Keratinocyte (primary cell): ENCODE results near the gene AUNIP. TPM values are rescaled to one million over a fixed set of nuclear protein-coding genes. Genes with fewer than 3 reads are reported as not detected.

Experiments
- DNase-seq: peaks from one replicate; pipeline ENCODE4 v3.0.0-alpha.2; 2011; ENCODE audit warnings: low read depth, missing footprints, low spot score
- FAIRE-seq: peaks from 2 replicates; lab custom pipeline; 2011; peaks lifted over from hg19 to GRCh38; lab: Jason Lieb, UNC
- H2AFZ ChIP-seq: 2 replicates; pipeline ENCODE4 v1.6.0; 2012; ENCODE audit warnings: low read length, control low read depth, inconsistent platforms; ENCODE audit not compliant: control insufficient read depth
- H3K27ac ChIP-seq: 2 replicates; pipeline ENCODE4 v1.5.1; 2011; ENCODE audit warnings: low read length; ENCODE audit not compliant: control insufficient read depth, insufficient read depth
- H3K27me3 ChIP-seq: 3 replicates; pipeline ENCODE4 v1.6.0; 2011; ENCODE audit warnings: low read length; ENCODE audit not compliant: control insufficient read depth, insufficient read depth; ENCODE audit errors: extremely low read depth
- H3K36me3 ChIP-seq, 2 experiments: 2 replicates in 1 of 2; 3 replicates in 1 of 2; pipeline ENCODE4 v1.5.1; 2011; ENCODE audit warnings: low read length in 2 of 2, mild to moderate bottlenecking in 1 of 2; ENCODE audit not compliant: control insufficient read depth in 2 of 2, insufficient read depth in 2 of 2; ENCODE audit errors: extremely low read depth in 1 of 2
- H3K4me1 ChIP-seq: 3 replicates; pipeline ENCODE4 v1.5.1; 2011; ENCODE audit warnings: low read length; ENCODE audit not compliant: control insufficient read depth, insufficient read depth; ENCODE audit errors: extremely low read depth
- H3K4me2 ChIP-seq: 3 replicates; pipeline ENCODE4 v1.6.0; 2011; ENCODE audit warnings: low read depth, low read length; ENCODE audit not compliant: control insufficient read depth, insufficient read depth; ENCODE audit errors: extremely low read depth
- H3K4me3 ChIP-seq, 3 experiments: fragments of 200-600 bp in 1 of 3; sonication (generic) in 1 of 3; 2 replicates in 2 of 3; 3 replicates in 1 of 3; pipeline ENCODE4 v1.5.1; 2011 to 2016; ENCODE audit warnings: low read length in 3 of 3, mild to moderate bottlenecking in 3 of 3, control low read depth in 2 of 3, inconsistent platforms in 1 of 3, low read depth in 1 of 3, mixed read lengths in 1 of 3, mixed run types in 1 of 3, moderate library complexity in 1 of 3; ENCODE audit not compliant: control insufficient read depth in 2 of 3, insufficient read depth in 2 of 3; ENCODE audit errors: extremely low read depth in 1 of 3
- H3K79me2 ChIP-seq: 2 replicates; pipeline ENCODE4 v1.6.0; 2012; ENCODE audit warnings: low read length; ENCODE audit not compliant: control insufficient read depth, insufficient read depth
- H3K9ac ChIP-seq: 3 replicates; pipeline ENCODE4 v1.6.0; 2011; ENCODE audit warnings: low read length; ENCODE audit not compliant: control insufficient read depth, insufficient read depth; ENCODE audit errors: extremely low read depth
- H3K9me1 ChIP-seq: 3 replicates; pipeline ENCODE4 v1.6.0; 2011; ENCODE audit warnings: low read length; ENCODE audit not compliant: control insufficient read depth, insufficient read depth; ENCODE audit errors: extremely low read depth
- H3K9me3 ChIP-seq: 2 replicates; pipeline ENCODE4 v1.5.1; 2012; ENCODE audit warnings: low read depth, low read length; ENCODE audit not compliant: control insufficient read depth
- H4K20me1 ChIP-seq: 3 replicates; pipeline ENCODE4 v1.6.0; 2011; ENCODE audit warnings: low read length; ENCODE audit not compliant: control insufficient read depth, insufficient read depth; ENCODE audit errors: extremely low read depth
- CTCF ChIP-seq, 3 experiments: IDR thresholded peaks in 1 of 3; conservative IDR thresholded peaks in 1 of 3; optimal IDR thresholded peaks in 1 of 3; 2 replicates in 2 of 3; 3 replicates in 1 of 3; pipeline versions ENCODE3 to v1.5.1; 2011; ENCODE audit warnings: low read length in 3 of 3, mild to moderate bottlenecking in 3 of 3, moderate library complexity in 2 of 3, control low read depth in 1 of 3, inconsistent platforms in 1 of 3; ENCODE audit not compliant: insufficient read depth in 2 of 3; ENCODE audit errors: extremely low read depth in 1 of 3
- EZH2 ChIP-seq: IDR thresholded peaks from one replicate; pipeline ENCODE4 v1.6.1; 2012; ENCODE audit warnings: inconsistent platforms, mild to moderate bottlenecking, low read length, moderate library complexity
- dilution Hi-C: fragments of 300-500 bp; cut with MboI; formaldehyde crosslinking; loops from one replicate; pipeline ENCODE4 v1.7.0; 2020; ENCODE audit warnings: low sequenced_read_pairs; ENCODE audit not compliant: extremely low pct_ligation_motif_present
- polyA plus RNA-seq, 5 experiments: library from polyadenylated mRNA; depleted of rRNA in 3 of 5; stranded (reverse) in 3 of 5; stranded (forward) in 1 of 5; unstranded in 1 of 5; fragments of >200 nt; gene quantifications; 1 replicate in 1 of 5; 2 replicates in 3 of 5; 3 replicates in 1 of 5; pipeline versions ENCODE4 v1.2.1 to v1.2.3, GENCODE V29; 2011 to 2012; ENCODE audit warnings: missing spikeins in 2 of 5, low read depth in 1 of 5, low replicate concordance in 1 of 5

AUNIP gene
- polyA plus RNA-seq, 1 donor (not counting 4 experiments of a cell fraction or from before 2014, with no cell fraction given) = 9.3 TPM

- H2AFZ ChIP-seq = no peak overlapping the region
- H3K79me2 ChIP-seq = no peaks in the 10 kb centered on the region
- H4K20me1 ChIP-seq = no peaks in the 10 kb centered on the region
- no peaks in the 10 kb centered on the region for H3K9me1 ChIP-seq
- H3K9me3 ChIP-seq = no peaks in the 10 kb centered on the region
- peaks cover 27% of the 10 kb centered on the region for H3K4me1 ChIP-seq
- no peak overlapping the region for H3K27ac ChIP-seq
- H3K4me3 ChIP-seq = no peak overlapping the region
- dilution Hi-C loops = loop anchor here (25.0 kb wide), 1 partner anchor 102 kb away; the partner anchor contains the start of gene PAFAH2
- no peak for TF ChIP-seq CTCF (optimal IDR thresholded peaks at IDR 0.05 in 1 of 3, IDR thresholded peaks at IDR 0.05 in 1 of 3, conservative IDR thresholded peaks at IDR 0.05 in 1 of 3; ENCODE audit: extremely low read depth in 1 of 3, insufficient read depth in 2 of 3, low read length in 3 of 3)
- TF ChIP-seq EZH2 = no peak
- H3K36me3 ChIP-seq = no peaks in the 10 kb centered on the region
- FAIRE-seq (no peak), DNase-seq (no peak)
- H3K9ac ChIP-seq = no peak overlapping the region
- no peak overlapping the region for H3K4me2 ChIP-seq
- H3K27me3 ChIP-seq = no peaks in the 10 kb centered on the region
These were observed 26.3 kb upstream of the AUNIP start for GRCh38 chr1:25885602-25886001.

- Histone ChIP-seq H4K20me1 (no peaks in the 10 kb centered on the region), H3K4me3 (no peak overlapping the region), H3K27ac (no peak overlapping the region), H3K36me3 (no peaks in the 10 kb centered on the region), H3K4me1 (peaks cover 5% of the 10 kb centered on the region), H3K79me2 (no peaks in the 10 kb centered on the region), H3K9me1 (no peaks in the 10 kb centered on the region), H3K9me3 (no peaks in the 10 kb centered on the region), H2AFZ (no peak overlapping the region), H3K27me3 (no peaks in the 10 kb centered on the region), H3K4me2 (no peak overlapping the region), H3K9ac (no peak overlapping the region)
- dilution Hi-C loops = loop anchor here (25.0 kb wide), 1 partner anchor 106 kb away; the partner anchor contains the start of gene PAFAH2
- TF ChIP-seq EZH2 (no peak), CTCF (optimal IDR thresholded peaks at IDR 0.05 in 1 of 3, IDR thresholded peaks at IDR 0.05 in 1 of 3, conservative IDR thresholded peaks at IDR 0.05 in 1 of 3; ENCODE audit: extremely low read depth in 1 of 3, insufficient read depth in 2 of 3, low read length in 3 of 3) (no peak)
- FAIRE-seq = no peak
- DNase-seq = no peak
These were observed 22.0 kb upstream of the AUNIP start for GRCh38 chr1:25881266-25881665.
